Activated naive CD8-positive, alpha-beta T cell treated with anti-CD3 and anti-CD28 coated beads, Interleukin-2, amount 50 U/mL, for 24 hours (primary cell): ENCODE data around the gene ARF5.

ENCODE experiments used
- ATAC-seq: fragments of 150-1000 bp; cut with Tn5 transposase; one replicate; pipeline ENCODE4 v1.10.0; 2021
- DNase-seq: peaks from one replicate; pipeline ENCODE4 v3.0.0; 2021
- H3K27ac Mint-ChIP-seq: one replicate; pipeline ENCODE4 v1.8.0; 2021; ENCODE audit warnings: mild to moderate bottlenecking, mixed read lengths
- H3K27me3 Mint-ChIP-seq: one replicate; pipeline ENCODE4 v1.8.0; 2021; ENCODE audit warnings: mixed read lengths
- H3K36me3 Mint-ChIP-seq: one replicate; pipeline ENCODE4 v1.8.0; 2021; ENCODE audit warnings: low read depth, mixed read lengths
- H3K4me1 Mint-ChIP-seq: one replicate; pipeline ENCODE4 v1.8.0; 2021; ENCODE audit warnings: mixed read lengths
- H3K4me3 Mint-ChIP-seq: one replicate; pipeline ENCODE4 v1.8.0; 2021; ENCODE audit warnings: mild to moderate bottlenecking, moderate library complexity, mixed read lengths
- H3K9me3 Mint-ChIP-seq: one replicate; pipeline ENCODE4 v1.8.0; 2021; ENCODE audit warnings: mixed read lengths

ARF5 gene

DNA sequence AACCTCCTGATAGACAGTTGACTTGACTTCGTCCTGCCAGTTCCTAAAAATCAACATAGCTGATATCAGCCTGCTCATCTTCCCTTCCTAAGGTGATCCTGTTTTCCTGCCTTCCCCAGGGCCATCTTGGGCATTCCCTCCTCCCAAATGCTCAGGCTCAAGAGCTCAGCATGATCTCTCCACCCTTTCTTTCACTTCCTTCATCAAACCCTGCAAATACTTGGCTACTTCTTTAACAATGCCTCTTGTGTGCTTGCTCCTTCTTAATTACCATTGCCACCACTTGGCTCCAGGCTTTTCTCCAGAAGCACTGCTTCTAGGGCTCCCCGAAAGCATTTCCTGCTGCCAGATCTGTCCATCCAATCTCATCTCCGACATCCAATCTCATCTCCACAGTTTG is 12.7 kb downstream of the ARF5 start:
- Mint-ChIP-seq H3K27ac (no peak overlapping the region), H3K9me3 (no peaks in the 10 kb centered on the region), H3K36me3 (peaks cover 2% of the 10 kb centered on the region), H3K27me3 (no peaks in the 10 kb centered on the region), H3K4me3 (no peak overlapping the region), H3K4me1 (no peaks in the 10 kb centered on the region)
- ATAC-seq = no peak
- DNase-seq = no peak

GRCh38 chr7:127608446-127608845 is 20.2 kb downstream of the ARF5 start:
- Mint-ChIP-seq H3K27me3 (peaks cover 13% of the 10 kb centered on the region), H3K4me1 (no peaks in the 10 kb centered on the region), H3K4me3 (no peak overlapping the region), H3K9me3 (no peaks in the 10 kb centered on the region), H3K27ac (no peak overlapping the region), H3K36me3 (no peaks in the 10 kb centered on the region)
- ATAC-seq (no peak), DNase-seq (no peak)

- Mint-ChIP-seq H3K4me3 (no peak overlapping the region), H3K4me1 (no peaks in the 10 kb centered on the region), H3K27me3 (peaks cover 17% of the 10 kb centered on the region), H3K36me3 (no peaks in the 10 kb centered on the region), H3K9me3 (no peaks in the 10 kb centered on the region), H3K27ac (no peak overlapping the region)
- DNase-seq (no peak), ATAC-seq (no peak)
These were observed 21.1 kb downstream of the ARF5 start for GRCh38 chr7:127609297-127609696.

DNA sequence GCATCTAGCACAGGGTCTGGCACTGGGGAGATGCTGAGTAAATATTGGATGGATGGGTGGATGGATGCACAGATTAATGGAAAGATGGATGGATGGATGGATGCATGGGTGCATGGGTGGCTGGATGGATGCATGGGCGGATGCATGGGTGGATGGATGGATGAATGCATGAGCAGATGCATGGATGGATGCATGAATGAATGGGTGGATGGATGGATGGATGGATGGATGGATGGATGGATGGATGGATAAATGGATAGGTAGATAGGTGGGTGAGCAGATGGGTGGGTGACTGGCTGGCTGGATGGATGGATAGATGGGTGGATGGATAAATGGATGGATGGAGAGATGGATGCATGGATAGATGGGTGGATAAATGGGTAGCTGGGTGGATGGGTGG is 24.1 kb downstream of the ARF5 start:
- Mint-ChIP-seq H3K4me3 (no peak overlapping the region), H3K27me3 (peaks cover 27% of the 10 kb centered on the region), H3K9me3 (no peaks in the 10 kb centered on the region), H3K36me3 (no peaks in the 10 kb centered on the region), H3K4me1 (no peaks in the 10 kb centered on the region), H3K27ac (no peak overlapping the region)
- no peak for ATAC-seq
- DNase-seq = no peak

GRCh38 chr7:127616724-127617123 is 28.5 kb downstream of the ARF5 start:
- no peak overlapping the region for H3K4me3 Mint-ChIP-seq
- no peaks in the 10 kb centered on the region for H3K36me3 Mint-ChIP-seq
- no peaks in the 10 kb centered on the region for H3K9me3 Mint-ChIP-seq
- no peak overlapping the region for H3K27ac Mint-ChIP-seq
- peaks cover 56% of the 10 kb centered on the region for H3K27me3 Mint-ChIP-seq
- DNase-seq (no peak), ATAC-seq (no peak)
- H3K4me1 Mint-ChIP-seq = peaks cover 12% of the 10 kb centered on the region

GRCh38 chr7:127618042-127618441 is 29.8 kb downstream of the ARF5 start, which contains the start of gene PAX4:
Gene PAX4, minus strand, starts transcription at chr7:127618142. Its CDS starts 2,214 bp downstream, at chr7:127615928.
- H3K36me3 Mint-ChIP-seq = no peaks in the 10 kb centered on the region
- H3K4me3 Mint-ChIP-seq = no peak within 1 kb of the TSS
- no peak for ATAC-seq
- no peak for DNase-seq
- H3K4me1 Mint-ChIP-seq = peaks cover 12% of the 10 kb centered on the region
- no peaks in the 10 kb centered on the region for H3K9me3 Mint-ChIP-seq
- no peak within 1 kb of the TSS for H3K27ac Mint-ChIP-seq
- peaks cover 52% of the 10 kb centered on the region for H3K27me3 Mint-ChIP-seq

GRCh38 chr7:127618775-127619174 is 30.6 kb downstream of the ARF5 start:
- peaks cover 51% of the 10 kb centered on the region for H3K27me3 Mint-ChIP-seq
- H3K27ac Mint-ChIP-seq = no peak overlapping the region
- no peaks in the 10 kb centered on the region for H3K36me3 Mint-ChIP-seq
- ATAC-seq (no peak), DNase-seq (no peak)
- peaks cover 12% of the 10 kb centered on the region for H3K4me1 Mint-ChIP-seq
- H3K9me3 Mint-ChIP-seq = no peaks in the 10 kb centered on the region
- H3K4me3 Mint-ChIP-seq = no peak overlapping the region

DNA sequence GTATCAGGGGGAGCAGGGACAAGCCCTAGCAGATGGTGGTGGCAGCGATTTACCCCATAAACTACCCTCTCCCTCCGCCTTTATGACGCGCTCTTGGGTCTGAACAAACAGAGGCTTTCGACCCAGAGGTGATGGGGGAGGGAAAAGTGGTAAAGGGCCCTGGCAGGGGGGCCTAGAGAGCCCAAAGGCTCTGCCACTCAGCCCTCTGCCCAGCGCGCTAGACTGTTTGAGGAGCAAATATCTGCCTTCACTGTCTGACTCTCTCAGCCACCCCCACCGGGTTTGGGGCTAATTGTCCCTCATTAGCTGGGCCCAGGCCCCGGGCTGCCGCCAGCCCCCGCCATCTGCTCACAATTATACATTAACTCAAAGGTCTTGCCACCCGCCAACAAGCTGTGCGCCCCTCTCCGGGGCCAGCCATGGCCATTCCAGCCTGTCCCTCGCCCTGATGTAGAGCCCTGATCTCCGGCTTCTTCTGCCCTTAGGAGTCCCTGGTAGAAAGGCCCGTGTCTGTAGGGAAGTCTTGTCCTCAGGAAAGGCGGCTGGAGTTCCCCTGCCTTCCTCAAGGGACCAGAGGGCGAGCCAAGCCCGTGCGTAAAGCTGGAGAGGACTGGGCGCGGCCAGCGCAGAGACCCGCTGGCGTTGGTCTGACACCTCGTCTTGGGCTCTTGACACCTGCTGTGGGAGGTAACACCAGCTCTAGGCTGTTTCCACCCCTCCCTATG is 31.6 kb downstream of the ARF5 start:
- no peak overlapping the region for H3K4me3 Mint-ChIP-seq
- no peaks in the 10 kb centered on the region for H3K9me3 Mint-ChIP-seq
- H3K27me3 Mint-ChIP-seq = peaks cover 54% of the 10 kb centered on the region
- no peak overlapping the region for H3K27ac Mint-ChIP-seq
- H3K36me3 Mint-ChIP-seq = no peaks in the 10 kb centered on the region
- no peak for DNase-seq
- ATAC-seq = peak; percentile 22
- H3K4me1 Mint-ChIP-seq = peaks cover 12% of the 10 kb centered on the region

DNA sequence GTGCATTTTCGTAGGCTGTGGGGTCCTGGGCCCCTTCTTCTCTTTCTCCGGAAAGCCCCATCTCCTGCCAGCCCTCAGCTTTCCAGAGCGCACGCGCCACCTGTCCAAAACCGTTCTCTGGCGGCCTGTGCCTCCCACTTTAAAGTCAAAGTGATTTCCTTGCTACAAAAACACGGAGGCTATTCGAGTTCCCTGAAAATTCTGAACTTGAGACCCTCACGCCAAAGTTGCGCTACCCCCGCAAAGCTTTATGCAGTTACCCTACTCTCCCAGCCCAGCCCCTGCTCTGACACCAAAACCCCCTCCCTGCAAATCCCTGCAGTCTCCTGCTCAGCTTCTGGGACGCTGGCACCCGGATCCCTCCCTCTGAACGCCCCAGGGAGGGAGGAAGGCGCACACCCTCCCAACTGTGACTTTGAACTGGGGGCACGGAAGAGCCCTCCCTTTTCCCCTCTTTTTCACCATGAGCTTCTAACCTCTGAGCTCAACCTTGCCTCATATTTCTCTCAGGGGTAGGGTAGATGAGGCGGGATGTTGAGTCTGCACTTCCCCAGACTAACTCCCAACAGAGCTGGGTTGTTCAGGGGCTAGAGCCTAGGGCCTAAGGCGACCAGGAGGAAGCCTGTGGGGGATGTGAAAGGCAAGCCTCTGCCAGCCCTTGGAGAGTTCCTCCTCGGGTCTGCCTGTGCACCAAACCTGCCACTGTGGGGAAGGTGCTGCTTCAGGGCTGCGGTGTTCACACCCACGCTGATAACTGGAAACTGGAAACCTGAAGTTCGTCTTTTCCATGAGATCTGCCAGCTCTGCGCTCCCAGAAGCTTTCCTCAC is 32.4 kb downstream of the ARF5 start:
- ATAC-seq (peak; percentile 37), DNase-seq (no peak)
- no peak overlapping the region for H3K4me3 Mint-ChIP-seq
- H3K36me3 Mint-ChIP-seq = no peaks in the 10 kb centered on the region
- H3K4me1 Mint-ChIP-seq = peaks cover 12% of the 10 kb centered on the region
- H3K9me3 Mint-ChIP-seq = no peaks in the 10 kb centered on the region
- H3K27ac Mint-ChIP-seq = no peak overlapping the region
- H3K27me3 Mint-ChIP-seq = peaks cover 58% of the 10 kb centered on the region

- peaks cover 8% of the 10 kb centered on the region for H3K4me1 Mint-ChIP-seq
- H3K27me3 Mint-ChIP-seq = peaks cover 36% of the 10 kb centered on the region
- no peak overlapping the region for H3K4me3 Mint-ChIP-seq
- DNase-seq (no peak), ATAC-seq (no peak)
- H3K9me3 Mint-ChIP-seq = no peaks in the 10 kb centered on the region
- H3K36me3 Mint-ChIP-seq = no peaks in the 10 kb centered on the region
- no peak overlapping the region for H3K27ac Mint-ChIP-seq
These were observed 37.1 kb downstream of the ARF5 start for GRCh38 chr7:127625331-127625730.

- H3K36me3 Mint-ChIP-seq = no peaks in the 10 kb centered on the region
- ATAC-seq = no peak
These were observed 40.2 kb downstream of the ARF5 start for GRCh38 chr7:127628445-127628844.

DNA sequence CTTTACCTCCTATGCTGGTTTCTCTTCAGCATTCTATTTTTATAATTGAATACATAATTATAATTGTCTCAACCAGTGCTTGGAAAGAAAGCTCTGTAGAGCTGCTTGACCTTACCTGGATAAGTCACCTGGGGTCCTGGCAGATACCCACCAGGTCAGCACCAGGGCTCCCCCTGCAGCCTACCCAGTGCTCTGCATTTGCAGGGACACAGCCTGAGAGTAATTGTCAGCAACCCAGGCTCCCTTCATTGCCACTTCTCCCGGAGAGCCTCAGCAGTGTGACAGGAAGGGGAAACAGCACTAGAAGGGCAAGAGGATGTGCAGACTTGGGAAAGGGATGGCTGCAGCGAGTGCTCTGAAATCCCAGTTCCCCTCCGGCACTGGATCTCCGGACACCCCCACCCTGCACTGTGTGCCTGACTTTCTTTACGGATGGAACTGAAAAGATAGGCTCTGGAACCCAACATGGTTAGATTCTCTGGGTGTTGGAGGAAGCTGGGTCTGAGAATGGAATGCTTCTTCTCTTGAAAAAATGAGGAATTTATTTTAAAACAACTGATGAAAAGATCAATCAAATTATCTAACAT is 41.1 kb downstream of the ARF5 start:
- DNase-seq = peak; percentile 54

More at GRCh38 chr7:127628445-127628844, 40.2 kb downstream of the ARF5 start:
- Mint-ChIP-seq H3K4me3 (no peak overlapping the region), H3K27ac (no peak overlapping the region), H3K9me3 (no peaks in the 10 kb centered on the region), H3K27me3 (peaks cover 29% of the 10 kb centered on the region), H3K4me1 (no peaks in the 10 kb centered on the region)
- no peak for DNase-seq

DNA sequence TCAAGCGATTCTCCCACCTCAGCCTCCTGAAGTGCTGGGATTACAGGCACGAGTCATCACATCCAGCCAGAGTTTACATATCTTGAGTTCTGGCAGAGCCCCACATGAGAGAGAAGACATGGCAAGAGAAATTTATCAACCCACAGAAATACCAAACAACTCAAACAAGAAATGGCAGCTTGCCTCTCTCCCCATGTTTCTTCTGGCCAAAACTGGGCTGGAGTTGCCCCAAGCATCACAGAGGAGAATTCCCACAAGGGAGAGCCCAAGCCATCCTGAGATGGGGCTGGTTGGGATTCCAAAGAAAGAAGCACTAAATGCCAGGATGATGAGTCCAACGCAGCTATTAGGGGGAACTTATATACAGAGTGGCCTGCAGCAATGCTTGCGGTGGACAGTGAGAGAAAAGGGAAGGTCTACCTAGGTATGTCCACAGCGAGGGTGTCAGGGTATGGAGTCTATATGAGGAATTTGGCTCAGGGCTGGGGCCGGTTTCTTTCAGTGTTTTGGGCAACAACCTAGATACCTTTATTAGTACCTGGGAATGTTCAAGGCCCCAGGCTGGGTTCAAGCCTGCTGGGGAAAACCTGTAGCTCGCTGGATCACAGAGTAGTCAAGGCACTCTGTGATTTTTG is 44.2 kb downstream of the ARF5 start:
- Mint-ChIP-seq H3K4me3 (no peak overlapping the region), H3K27ac (no peak overlapping the region), H3K4me1 (peaks cover 7% of the 10 kb centered on the region), H3K36me3 (no peaks in the 10 kb centered on the region), H3K9me3 (no peaks in the 10 kb centered on the region), H3K27me3 (peaks cover 15% of the 10 kb centered on the region)
- no peak for DNase-seq
- ATAC-seq = no peak

More for the DNA sequence above, 41.1 kb downstream of the ARF5 start:
- H3K4me1 Mint-ChIP-seq = no peaks in the 10 kb centered on the region
- no peak overlapping the region for H3K4me3 Mint-ChIP-seq
- no peaks in the 10 kb centered on the region for H3K9me3 Mint-ChIP-seq
- no peaks in the 10 kb centered on the region for H3K36me3 Mint-ChIP-seq
- ATAC-seq = peak; percentile 75
- peaks cover 26% of the 10 kb centered on the region for H3K27me3 Mint-ChIP-seq
- H3K27ac Mint-ChIP-seq = no peak overlapping the region

DNA sequence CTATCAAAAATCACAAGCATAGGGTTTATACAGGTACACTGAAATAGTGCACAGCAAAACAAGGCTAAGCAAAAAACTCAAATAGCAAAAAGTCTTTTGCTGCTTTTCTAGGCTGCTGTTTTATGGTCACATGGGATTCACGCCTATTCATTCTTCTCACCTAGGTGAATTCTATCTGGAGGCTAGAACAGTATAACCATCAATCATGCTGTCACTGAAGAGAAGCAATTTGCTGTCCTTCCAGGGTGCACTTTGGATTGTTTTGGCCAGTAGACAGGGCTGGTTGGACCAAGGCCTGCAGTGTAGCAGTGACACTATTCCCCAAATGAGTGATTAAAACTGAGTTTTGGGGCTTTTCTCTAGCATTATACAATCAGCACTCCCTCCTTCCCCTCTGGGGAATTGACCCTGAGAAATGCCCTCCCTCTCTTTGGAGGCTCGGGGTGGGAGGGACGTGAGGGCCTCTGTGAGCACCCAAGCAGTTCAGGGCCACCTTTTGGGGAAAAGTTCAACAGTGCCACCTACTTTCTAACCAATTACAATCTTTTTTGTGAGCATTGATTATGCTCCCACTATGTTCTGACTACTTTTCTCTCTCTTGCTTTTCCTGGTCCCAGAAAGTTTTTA is 47.6 kb downstream of the ARF5 start:
- no peaks in the 10 kb centered on the region for H3K36me3 Mint-ChIP-seq
- no peak overlapping the region for H3K27ac Mint-ChIP-seq
- H3K4me1 Mint-ChIP-seq = peaks cover 7% of the 10 kb centered on the region
- H3K27me3 Mint-ChIP-seq = peaks cover 22% of the 10 kb centered on the region
- no peak for ATAC-seq
- no peak overlapping the region for H3K4me3 Mint-ChIP-seq
- H3K9me3 Mint-ChIP-seq = no peaks in the 10 kb centered on the region
- no peak for DNase-seq
